ENCODE results near the gene ACOT11.

Gene ACOT11

DNA sequence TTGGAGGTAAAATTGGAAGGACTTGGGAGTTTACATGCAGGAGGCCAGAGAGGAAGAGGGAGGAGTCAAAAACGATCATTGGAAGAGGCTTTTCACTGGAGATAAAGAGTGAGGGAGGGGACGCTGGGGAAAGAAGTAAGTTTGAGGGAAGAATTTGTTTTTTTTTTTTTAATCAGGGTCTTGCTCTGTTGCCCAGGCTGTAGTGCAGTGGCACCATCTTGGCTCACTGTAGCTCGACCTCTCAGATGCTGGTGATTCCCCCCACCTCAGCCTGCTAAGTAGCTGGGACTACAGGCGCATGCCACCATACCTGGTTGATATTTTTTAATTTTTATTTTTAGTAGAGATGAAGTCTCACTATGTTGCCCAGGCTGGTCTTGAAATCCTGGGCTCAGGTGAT is 92.3 kb downstream of the ACOT11 start:
- H3K9me3 ChIP-seq (ENCODE audit: control insufficient read depth, insufficient read depth, low read length) = peaks cover 3% of the 10 kb centered on the region; the same call in 1 of the 2 replicates
- H3K36me3 ChIP-seq (ENCODE audit: insufficient read depth, low read length) = no peaks in the 10 kb centered on the region
- H3K9ac ChIP-seq (ENCODE audit: low read depth, low read length) = no peak overlapping the region
- H3K4me1 ChIP-seq (ENCODE audit: insufficient read depth, low read length) = no peaks in the 10 kb centered on the region

DNA sequence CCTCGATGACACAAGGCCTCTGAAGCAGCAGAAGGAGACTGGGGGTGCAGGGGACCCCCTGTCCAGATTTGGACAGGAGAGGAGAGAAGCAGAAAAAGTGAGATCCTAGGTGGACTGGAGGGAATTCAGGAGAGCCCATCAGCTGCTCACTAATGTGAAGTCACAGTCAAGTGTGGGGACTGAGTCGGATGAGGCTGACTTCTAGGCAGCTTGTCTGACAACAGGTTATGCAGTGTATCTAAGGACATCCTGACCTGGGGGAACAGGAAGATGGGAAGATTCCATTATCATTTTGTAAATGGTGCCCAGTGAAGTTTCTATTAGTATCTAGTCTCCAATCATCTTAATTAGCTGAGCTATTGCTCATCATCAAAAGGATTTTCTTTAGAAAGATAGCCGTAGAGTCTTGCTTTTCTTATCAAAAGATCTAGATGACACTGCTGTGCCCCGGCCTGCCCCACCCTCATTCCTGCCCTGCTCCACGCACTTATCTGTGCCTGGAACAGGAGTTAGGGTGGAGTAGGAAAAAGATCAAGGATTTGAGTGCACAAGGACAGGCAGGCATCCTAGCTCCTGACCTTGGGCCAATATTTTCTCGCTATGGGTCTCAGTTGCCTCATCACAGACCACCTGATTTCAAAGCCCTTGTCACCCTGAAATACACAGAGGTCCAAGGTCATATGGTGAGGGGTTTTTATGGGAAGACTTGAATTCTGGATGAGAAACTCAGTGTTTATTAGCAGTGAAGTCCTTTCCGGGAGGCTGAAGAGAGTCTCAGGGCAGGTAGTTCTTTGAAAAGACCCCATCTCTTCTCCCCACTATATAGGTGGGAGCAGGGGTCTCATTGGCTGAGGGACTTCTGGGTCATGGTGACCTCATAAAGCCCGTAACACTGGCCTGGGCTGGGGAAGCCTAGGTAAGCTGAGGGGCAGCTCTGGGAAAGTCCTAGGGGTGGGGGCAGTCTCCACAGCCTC is 93.1 kb downstream of the ACOT11 start, which contains the start of gene MROH7:
Gene MROH7 (plus strand): TSS at position 924 of the 974 bp plus-strand sequence. CDS start 11,141 bp downstream, outside the sequence.
- no peaks in the 10 kb centered on the region for H3K36me3 ChIP-seq (ENCODE audit: insufficient read depth, low read length)
- no peaks in the 10 kb centered on the region for H3K9me3 ChIP-seq (ENCODE audit: control insufficient read depth, insufficient read depth, low read length)
- no peaks in the 10 kb centered on the region for H3K4me1 ChIP-seq (ENCODE audit: insufficient read depth, low read length)
- no peak within 1 kb of the TSS for H3K9ac ChIP-seq (ENCODE audit: low read depth, low read length)

DNA sequence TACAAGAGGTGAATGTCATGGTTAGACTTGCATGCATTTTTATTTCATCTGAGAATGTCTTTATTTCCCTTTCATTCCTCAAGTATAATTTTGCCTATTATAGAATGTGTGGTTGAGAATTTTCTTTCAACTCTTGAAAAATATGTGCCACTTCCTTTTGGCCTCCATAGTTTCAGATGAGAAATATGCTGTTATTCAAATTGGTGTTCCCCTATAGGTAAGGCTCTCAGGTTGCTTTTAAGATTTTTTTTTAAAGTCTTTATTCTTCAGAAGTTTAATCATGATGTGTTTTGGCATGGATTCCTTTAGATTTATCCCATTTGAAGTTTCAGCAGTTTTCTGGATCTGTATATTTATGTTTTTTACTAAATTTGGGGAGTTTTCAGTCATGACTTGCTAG is 95.7 kb downstream of the ACOT11 start:
- Histone ChIP-seq H3K36me3 (ENCODE audit: insufficient read depth, low read length) (no peaks in the 10 kb centered on the region), H3K9ac (ENCODE audit: low read depth, low read length) (no peak overlapping the region), H3K9me3 (ENCODE audit: control insufficient read depth, insufficient read depth, low read length) (no peaks in the 10 kb centered on the region), H3K4me1 (ENCODE audit: insufficient read depth, low read length) (no peaks in the 10 kb centered on the region)

DNA sequence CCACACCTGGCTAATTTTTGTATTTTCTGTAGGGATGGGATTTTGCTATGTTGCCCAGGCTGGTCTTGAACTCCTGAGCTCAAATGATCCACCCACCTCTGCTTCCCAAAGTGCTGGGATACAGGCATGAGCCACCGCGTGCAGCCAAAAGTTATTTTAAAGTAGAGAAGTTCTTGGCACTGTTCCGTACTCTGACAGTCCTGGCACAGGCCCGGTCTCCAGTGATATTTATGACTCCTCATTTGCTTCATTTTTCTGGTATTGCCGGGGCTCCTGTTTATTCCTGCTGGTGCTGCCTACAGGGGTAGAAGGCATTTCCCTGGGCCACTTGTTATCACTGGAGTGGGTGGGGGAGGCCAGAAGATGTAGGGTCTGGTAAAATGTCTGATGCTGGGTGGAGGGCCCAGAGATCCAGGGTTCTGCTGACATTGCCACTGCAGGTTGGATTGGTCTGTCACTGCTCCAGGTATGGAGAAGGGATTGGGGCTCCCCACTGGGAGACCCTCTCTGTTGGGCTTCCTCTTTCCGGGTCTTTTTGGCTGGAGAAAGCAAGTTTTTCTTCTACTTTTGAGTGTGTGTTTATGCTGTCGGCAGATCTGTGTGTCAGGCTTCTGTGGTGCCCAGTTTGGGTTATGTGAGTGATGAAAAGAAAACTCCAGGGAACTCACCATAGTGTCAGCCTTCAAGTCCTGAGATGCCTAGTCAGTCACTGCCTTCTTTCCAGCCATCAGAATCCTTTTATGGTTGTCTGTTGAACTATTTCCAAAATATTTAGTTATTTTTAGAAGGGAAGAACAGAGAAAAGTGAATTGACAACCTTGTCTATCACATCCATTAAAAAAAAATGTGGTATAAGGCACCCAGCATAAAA is 98.0 kb downstream of the ACOT11 start:
- no peaks in the 10 kb centered on the region for H3K36me3 ChIP-seq (ENCODE audit: insufficient read depth, low read length)
- H3K4me1 ChIP-seq (ENCODE audit: insufficient read depth, low read length) = no peaks in the 10 kb centered on the region
- no peak overlapping the region for H3K9ac ChIP-seq (ENCODE audit: low read depth, low read length)

DNA sequence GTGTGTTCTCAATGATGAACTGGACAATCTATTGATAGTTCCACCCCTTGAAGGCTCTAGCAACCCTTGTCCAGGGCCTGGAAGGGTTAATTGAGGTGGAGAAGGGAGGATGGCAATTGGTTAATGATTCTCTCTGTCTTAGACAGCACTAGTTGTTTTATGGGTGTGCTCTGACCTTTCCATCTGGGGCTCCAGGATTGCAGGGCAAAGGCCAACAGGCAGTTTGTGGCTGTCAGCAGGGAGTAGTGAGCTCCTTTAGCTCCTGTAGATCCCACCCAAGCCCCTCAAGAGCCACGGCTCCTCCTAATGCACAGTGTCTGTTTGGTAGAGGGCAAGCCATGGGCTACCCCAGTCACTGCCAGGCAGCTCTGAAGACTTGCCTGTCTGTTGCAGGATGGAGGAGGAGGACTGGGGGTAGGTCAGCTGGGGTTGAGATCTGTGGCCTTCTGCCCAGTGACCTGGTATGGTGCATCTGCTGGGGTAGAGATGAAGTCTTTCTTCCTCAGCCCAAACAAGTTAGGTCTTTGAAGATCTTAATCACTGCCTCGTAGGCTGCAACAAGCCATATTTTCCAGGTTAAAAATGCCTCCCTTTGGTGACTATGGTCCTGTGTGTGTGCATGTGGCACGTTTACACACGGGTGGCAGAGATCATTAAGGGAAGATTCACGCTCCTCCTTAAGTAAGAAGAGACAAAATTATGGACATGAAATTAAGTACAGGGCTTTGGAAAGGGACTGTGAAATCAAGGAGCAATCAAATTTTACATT is 101.3 kb downstream of the ACOT11 start:
- Histone ChIP-seq H3K4me1 (ENCODE audit: insufficient read depth, low read length) (no peaks in the 10 kb centered on the region), H3K36me3 (ENCODE audit: insufficient read depth, low read length) (no peaks in the 10 kb centered on the region), H3K9me3 (ENCODE audit: control insufficient read depth, insufficient read depth, low read length) (no peaks in the 10 kb centered on the region), H3K9ac (ENCODE audit: low read depth, low read length) (no peak overlapping the region)

More for the DNA sequence above, 98.0 kb downstream of the ACOT11 start:
- H3K9me3 ChIP-seq (ENCODE audit: control insufficient read depth, insufficient read depth, low read length) = no peaks in the 10 kb centered on the region

DNA sequence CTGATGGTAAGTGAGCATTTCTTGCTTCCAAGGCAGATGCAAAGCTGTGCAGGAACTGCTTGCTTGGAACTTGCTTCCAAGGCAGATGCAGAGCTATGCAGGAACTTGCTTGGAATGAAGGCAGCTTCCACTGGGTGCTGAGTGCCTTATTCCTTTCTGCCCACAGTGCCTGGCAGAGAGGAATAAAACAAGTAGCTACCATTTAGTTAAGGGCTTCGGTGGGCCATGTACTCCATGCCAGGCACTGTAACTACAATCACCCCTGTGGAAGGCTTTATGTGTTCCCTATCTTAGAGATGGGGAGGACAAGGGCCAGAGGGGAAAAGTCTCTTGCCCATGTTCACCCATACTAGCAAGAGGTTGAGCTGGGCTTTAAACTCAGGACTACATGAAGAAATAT is 101.9 kb downstream of the ACOT11 start:
- H3K9me3 ChIP-seq (ENCODE audit: control insufficient read depth, insufficient read depth, low read length) = no peaks in the 10 kb centered on the region
- no peak overlapping the region for H3K9ac ChIP-seq (ENCODE audit: low read depth, low read length)
- no peaks in the 10 kb centered on the region for H3K36me3 ChIP-seq (ENCODE audit: insufficient read depth, low read length)
- no peaks in the 10 kb centered on the region for H3K4me1 ChIP-seq (ENCODE audit: insufficient read depth, low read length)

DNA sequence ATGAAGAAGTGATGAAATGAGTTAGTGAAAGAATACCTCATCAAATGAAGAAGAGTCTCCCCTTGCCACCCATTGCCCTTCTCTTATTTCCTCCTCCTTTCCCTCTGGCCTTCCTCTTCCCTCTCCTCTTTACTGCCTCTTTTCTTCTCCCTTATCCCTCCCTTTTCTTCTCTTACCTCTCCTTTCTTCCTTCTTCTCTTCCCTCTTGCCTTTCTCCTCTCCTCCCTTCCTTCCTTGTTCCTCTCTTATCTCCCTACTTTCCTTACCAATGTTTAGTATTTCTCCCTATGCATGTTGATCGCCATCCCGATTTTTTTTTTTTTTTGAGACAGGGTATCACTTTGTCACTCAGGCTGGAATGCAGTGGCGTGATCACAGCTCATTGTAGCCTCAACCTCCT is 102.4 kb downstream of the ACOT11 start:
- H3K36me3 ChIP-seq (ENCODE audit: insufficient read depth, low read length) = no peaks in the 10 kb centered on the region
- no peak overlapping the region for H3K9ac ChIP-seq (ENCODE audit: low read depth, low read length)
- H3K4me1 ChIP-seq (ENCODE audit: insufficient read depth, low read length) = no peaks in the 10 kb centered on the region
- H3K9me3 ChIP-seq (ENCODE audit: control insufficient read depth, insufficient read depth, low read length) = no peaks in the 10 kb centered on the region

DNA sequence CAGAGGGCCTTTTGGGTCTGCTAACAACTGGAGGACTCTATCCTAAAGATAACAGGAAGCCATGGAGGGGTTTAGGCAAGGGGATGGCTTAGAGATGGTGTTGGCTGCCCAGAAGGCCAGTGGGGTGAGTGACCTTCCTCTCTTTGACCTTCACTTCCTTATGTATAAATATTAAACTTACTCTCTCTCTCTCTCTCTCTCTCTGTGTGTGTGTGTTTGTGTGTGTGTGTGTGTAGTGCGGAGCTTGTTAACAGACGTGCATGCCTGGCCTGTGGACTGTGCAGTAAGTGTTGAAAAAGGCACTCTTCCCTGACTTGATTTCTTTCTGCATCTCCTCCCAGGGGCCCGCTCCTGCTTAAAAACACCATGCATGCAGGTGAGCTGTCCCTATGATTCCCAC is 103.6 kb downstream of the ACOT11 start:
- H3K4me1 ChIP-seq (ENCODE audit: insufficient read depth, low read length) = no peaks in the 10 kb centered on the region
- no peaks in the 10 kb centered on the region for H3K9me3 ChIP-seq (ENCODE audit: control insufficient read depth, insufficient read depth, low read length)
- H3K36me3 ChIP-seq (ENCODE audit: insufficient read depth, low read length) = no peaks in the 10 kb centered on the region
- H3K9ac ChIP-seq (ENCODE audit: low read depth, low read length) = no peak overlapping the region

DNA sequence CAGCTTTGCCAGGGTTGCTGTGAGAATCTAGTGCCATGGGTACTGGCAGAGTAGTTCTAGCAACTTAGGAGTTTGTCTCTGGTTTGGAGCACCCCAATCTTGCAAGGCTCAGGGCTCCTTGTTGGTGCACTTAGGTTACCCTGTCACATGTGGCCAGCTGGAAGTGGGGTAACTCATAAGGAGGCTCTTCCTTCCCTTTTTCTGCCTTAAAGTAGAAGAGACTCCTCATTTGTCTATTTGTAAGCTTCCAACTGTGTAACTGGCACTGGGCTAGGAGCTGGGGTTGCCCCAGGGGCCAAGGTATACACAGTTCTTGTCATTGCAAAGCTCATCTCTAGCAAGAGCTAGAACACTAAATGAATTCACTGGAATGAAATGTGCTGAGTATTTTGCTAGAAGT is 104.1 kb downstream of the ACOT11 start:
- H3K36me3 ChIP-seq (ENCODE audit: insufficient read depth, low read length) = no peaks in the 10 kb centered on the region
- no peaks in the 10 kb centered on the region for H3K4me1 ChIP-seq (ENCODE audit: insufficient read depth, low read length)
- H3K9ac ChIP-seq (ENCODE audit: low read depth, low read length) = no peak overlapping the region
- H3K9me3 ChIP-seq (ENCODE audit: control insufficient read depth, insufficient read depth, low read length) = no peaks in the 10 kb centered on the region

DNA sequence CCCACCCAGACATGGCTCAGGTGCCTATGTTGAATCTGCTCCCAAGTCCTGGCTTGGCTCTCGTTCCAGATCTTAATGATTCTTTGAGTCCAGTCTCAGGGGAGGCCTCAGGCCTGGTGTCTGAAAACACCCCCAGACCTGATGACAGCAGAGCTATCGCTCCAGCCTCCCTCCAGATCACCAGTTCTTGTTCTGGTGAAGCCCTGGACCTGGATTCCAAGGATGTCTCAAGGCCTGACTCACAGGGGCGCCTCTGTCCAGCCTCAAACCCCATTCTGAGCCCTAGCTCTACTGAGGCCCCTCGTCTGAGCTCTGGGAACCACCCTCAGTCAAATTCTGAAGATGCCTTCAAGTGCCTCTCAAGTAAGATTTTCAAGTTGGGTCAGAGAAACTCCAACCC is 105.0 kb downstream of the ACOT11 start:
- Histone ChIP-seq H3K4me1 (ENCODE audit: insufficient read depth, low read length) (no peaks in the 10 kb centered on the region), H3K36me3 (ENCODE audit: insufficient read depth, low read length) (no peaks in the 10 kb centered on the region), H3K9me3 (ENCODE audit: control insufficient read depth, insufficient read depth, low read length) (peaks cover 6% of the 10 kb centered on the region; the same call in 1 of the 2 replicates), H3K9ac (ENCODE audit: low read depth, low read length) (no peak overlapping the region)

DNA sequence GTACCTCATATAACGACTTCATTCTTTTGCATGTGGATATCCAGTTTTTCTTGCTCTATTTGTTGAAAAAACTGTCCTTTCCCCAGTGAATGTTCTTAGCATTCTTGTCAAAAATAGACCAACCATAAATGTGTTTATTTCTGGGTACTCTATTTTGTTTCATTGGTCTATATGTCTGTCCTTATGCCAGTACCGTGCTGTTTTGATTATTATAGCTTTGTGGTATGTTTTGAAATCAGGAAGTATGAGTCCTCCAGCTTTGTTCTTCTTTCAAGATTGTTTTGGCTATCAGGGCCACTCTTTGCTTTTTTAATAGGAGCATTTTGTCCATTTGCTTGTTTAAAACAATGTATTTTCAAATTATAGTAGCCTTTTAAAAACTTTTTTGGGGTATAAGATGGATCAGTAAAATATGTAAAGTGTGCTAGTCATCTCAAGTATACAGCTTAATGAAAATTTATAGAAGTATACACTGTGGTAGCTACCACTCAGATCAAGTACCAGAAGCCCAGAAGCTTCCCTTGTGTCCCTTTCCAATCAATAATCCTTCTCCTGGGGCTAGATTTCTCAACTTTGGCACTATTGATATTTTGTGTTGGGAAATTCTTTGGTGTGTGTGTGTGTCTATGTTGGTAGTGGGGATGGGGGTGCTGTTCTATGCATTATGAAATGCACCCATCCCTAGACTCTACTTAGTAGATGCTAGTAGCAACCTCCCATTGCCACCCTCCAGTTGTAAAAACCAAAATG is 110.3 kb downstream of the ACOT11 start:
- Histone ChIP-seq H3K9me3 (ENCODE audit: control insufficient read depth, insufficient read depth, low read length) (peaks cover 8% of the 10 kb centered on the region; the same call in 1 of the 2 replicates), H3K36me3 (ENCODE audit: insufficient read depth, low read length) (no peaks in the 10 kb centered on the region), H3K4me1 (ENCODE audit: insufficient read depth, low read length) (no peaks in the 10 kb centered on the region), H3K9ac (ENCODE audit: low read depth, low read length) (no peak overlapping the region)
